Neuronal stem cell (in vitro differentiated cells): ENCODE data around the gene DCLK3.

ENCODE experiments used
- DNase-seq: peaks from one replicate; pipeline ENCODE4 v3.0.0-alpha.2; 2013; ENCODE audit warnings: low spot score
- H2AFZ ChIP-seq: one replicate; pipeline ENCODE4 v1.6.1; 2013; ENCODE audit warnings: mild to moderate bottlenecking, low read length, inconsistent platforms
- H2AK5ac ChIP-seq: 2 replicates; pipeline ENCODE4 v1.6.1; 2013; ENCODE audit warnings: low read depth, mild to moderate bottlenecking, inconsistent platforms, low read length, moderate library complexity, mixed read lengths
- H2BK120ac ChIP-seq: 2 replicates; pipeline ENCODE4 v1.6.1; 2013; ENCODE audit warnings: low read depth, mild to moderate bottlenecking, inconsistent platforms, low read length, moderate library complexity, mixed read lengths
- H2BK12ac ChIP-seq: one replicate; pipeline ENCODE4 v1.6.1; 2013; ENCODE audit warnings: low read length, inconsistent platforms
- H2BK15ac ChIP-seq: 2 replicates; pipeline ENCODE4 v1.6.1; 2013; ENCODE audit warnings: mild to moderate bottlenecking, low read length, inconsistent platforms, mixed read lengths
- H2BK5ac ChIP-seq: one replicate; pipeline ENCODE4 v1.6.1; 2013; ENCODE audit warnings: inconsistent platforms, mild to moderate bottlenecking, low read length, moderate library complexity
- H3K14ac ChIP-seq: one replicate; pipeline ENCODE4 v1.6.1; 2013; ENCODE audit warnings: low read length, inconsistent platforms
- H3K18ac ChIP-seq: 2 replicates; pipeline ENCODE4 v1.6.1; 2013; ENCODE audit warnings: low read length, inconsistent platforms
- H3K23ac ChIP-seq: 2 replicates; pipeline ENCODE4 v1.6.1; 2013; ENCODE audit warnings: low read depth, mild to moderate bottlenecking, mixed read lengths, low read length, inconsistent platforms; ENCODE audit not compliant: poor library complexity
- H3K27ac ChIP-seq: replicated peaks from 3 replicates; pipeline ENCODE4 v1.5.1; 2013; ENCODE audit warnings: low read length, inconsistent platforms
- H3K27me3 ChIP-seq, 3 experiments: 2 replicates each; pipeline ENCODE4 v1.6.1; 2013; ENCODE audit warnings: low read length in 3 of 3, mild to moderate bottlenecking in 2 of 3, inconsistent platforms in 1 of 3, low read depth in 1 of 3, mixed read lengths in 1 of 3, moderate library complexity in 1 of 3; ENCODE audit not compliant: control insufficient read depth in 3 of 3, insufficient read depth in 3 of 3
- H3K36me3 ChIP-seq, 2 donors: replicated peaks in 1 of 2; 2 replicates each; pipeline ENCODE4 v1.6.1; 2013; ENCODE audit warnings: low read length in 2 of 2; ENCODE audit not compliant: control insufficient read depth in 2 of 2, insufficient read depth in 2 of 2
- H3K4ac ChIP-seq: 2 replicates; pipeline ENCODE4 v1.6.1; 2013; ENCODE audit warnings: inconsistent platforms, mild to moderate bottlenecking, low read length, moderate library complexity
- H3K4me1 ChIP-seq, 2 donors: 1 replicate in 1 of 2; 2 replicates in 1 of 2; pipeline ENCODE4 v1.6.1; 2013; ENCODE audit warnings: low read length in 2 of 2, low read depth in 1 of 2; ENCODE audit not compliant: control insufficient read depth in 2 of 2, insufficient read depth in 1 of 2
- H3K4me2 ChIP-seq: one replicate; pipeline ENCODE4 v1.6.1; 2013; ENCODE audit warnings: mild to moderate bottlenecking, low read length, inconsistent platforms; ENCODE audit not compliant: insufficient read depth, poor library complexity, severe bottlenecking
- H3K4me3 ChIP-seq, 2 donors: 2 replicates each; pipeline ENCODE4 v1.5.1; 2013; ENCODE audit warnings: low read length in 2 of 2, mild to moderate bottlenecking in 2 of 2, inconsistent platforms in 1 of 2, moderate library complexity in 1 of 2
- H3K79me1 ChIP-seq: one replicate; pipeline ENCODE4 v1.6.1; 2013; ENCODE audit warnings: low read depth, mild to moderate bottlenecking, inconsistent platforms, low read length, moderate library complexity
- H3K9ac ChIP-seq: one replicate; pipeline ENCODE4 v1.6.1; 2013; ENCODE audit warnings: mild to moderate bottlenecking, low read depth, low read length, inconsistent platforms; ENCODE audit not compliant: poor library complexity
- H3K9me3 ChIP-seq, 2 donors: replicated peaks in 1 of 2; 2 replicates each; pipeline versions ENCODE3 to v1.6.1; 2013; ENCODE audit warnings: low read length in 2 of 2, mild to moderate bottlenecking in 2 of 2, inconsistent platforms in 1 of 2, low read depth in 1 of 2, mixed read lengths in 1 of 2, moderate library complexity in 1 of 2; ENCODE audit not compliant: control insufficient read depth in 2 of 2, insufficient read depth in 1 of 2
- H4K8ac ChIP-seq: one replicate; pipeline ENCODE4 v1.6.1; 2013; ENCODE audit warnings: low read depth, mild to moderate bottlenecking, inconsistent platforms, low read length, moderate library complexity
- H4K91ac ChIP-seq: one replicate; pipeline ENCODE4 v1.6.1; 2013; ENCODE audit warnings: low read length, low read depth, mild to moderate bottlenecking, inconsistent platforms; ENCODE audit not compliant: poor library complexity
- WGBS, 2 donors: extraction: QIAGEN DNeasy Blood & Tissue Kit; methylation state at CpG; one replicate each; pipeline ENCODE4 v1.1.7; 2013; ENCODE audit warnings: missing lambda C conversion rate in 2 of 2, mixed read lengths in 1 of 2; ENCODE audit not compliant: insufficient read length in 2 of 2, insufficient replicate concordance in 1 of 2; ENCODE audit errors: extremely low coverage in 2 of 2; 5-methylcytosine and 5-hydroxymethylcytosine counted together

The DCLK3 gene

DNA sequence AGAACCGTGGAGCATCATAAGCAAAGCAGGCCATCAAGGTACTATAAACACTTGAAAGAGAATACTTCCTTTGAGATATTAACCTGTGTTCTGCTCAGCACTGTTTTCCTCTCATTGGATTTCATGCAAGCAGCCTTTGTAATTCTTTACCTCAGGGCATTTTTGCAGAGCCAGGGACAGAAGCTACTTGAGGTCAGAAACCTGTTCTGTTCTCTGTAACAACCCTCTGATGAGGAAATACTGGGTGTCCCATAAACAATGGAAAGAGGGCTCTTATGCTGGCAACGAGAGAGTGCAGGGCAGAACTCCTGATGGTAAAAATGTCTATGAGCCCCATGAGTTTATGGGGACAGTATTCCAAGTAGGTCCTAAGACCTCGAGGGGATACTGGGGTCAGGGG, 66.0 kb downstream of the DCLK3 start:
- no peak overlapping the region for H2BK15ac ChIP-seq
- no peak overlapping the region for H3K9ac ChIP-seq
- no peak overlapping the region for H3K4ac ChIP-seq
- no peak overlapping the region for H3K14ac ChIP-seq
- no peak for DNase-seq
- no CpG with 5 or more reads among the region's 3 CpGs for WGBS, 2 donors
- no peak overlapping the region for H2AK5ac ChIP-seq
- H4K91ac ChIP-seq: no peak overlapping the region
- H4K8ac ChIP-seq: no peak overlapping the region
- H3K4me3 ChIP-seq: no peak overlapping the region
- no peaks in the 10 kb centered on the region for H3K4me1 ChIP-seq
- no peaks in the 10 kb centered on the region for H3K36me3 ChIP-seq
- H3K23ac ChIP-seq: no peak overlapping the region
- H3K18ac ChIP-seq: no peak overlapping the region
- H3K9me3 ChIP-seq: peaks cover 0 to 5% of the 10 kb centered on the region in 2 donors
- H3K27me3 ChIP-seq: no peaks in the 10 kb centered on the region
- H3K27ac ChIP-seq: no peak overlapping the region
- H3K4me2 ChIP-seq: no peak overlapping the region
- H2BK5ac ChIP-seq: no peak overlapping the region
- no peak overlapping the region for H2AFZ ChIP-seq
- H2BK120ac ChIP-seq: no peak overlapping the region
- H2BK12ac ChIP-seq: no peak overlapping the region
- no peaks in the 10 kb centered on the region for H3K79me1 ChIP-seq

DNA sequence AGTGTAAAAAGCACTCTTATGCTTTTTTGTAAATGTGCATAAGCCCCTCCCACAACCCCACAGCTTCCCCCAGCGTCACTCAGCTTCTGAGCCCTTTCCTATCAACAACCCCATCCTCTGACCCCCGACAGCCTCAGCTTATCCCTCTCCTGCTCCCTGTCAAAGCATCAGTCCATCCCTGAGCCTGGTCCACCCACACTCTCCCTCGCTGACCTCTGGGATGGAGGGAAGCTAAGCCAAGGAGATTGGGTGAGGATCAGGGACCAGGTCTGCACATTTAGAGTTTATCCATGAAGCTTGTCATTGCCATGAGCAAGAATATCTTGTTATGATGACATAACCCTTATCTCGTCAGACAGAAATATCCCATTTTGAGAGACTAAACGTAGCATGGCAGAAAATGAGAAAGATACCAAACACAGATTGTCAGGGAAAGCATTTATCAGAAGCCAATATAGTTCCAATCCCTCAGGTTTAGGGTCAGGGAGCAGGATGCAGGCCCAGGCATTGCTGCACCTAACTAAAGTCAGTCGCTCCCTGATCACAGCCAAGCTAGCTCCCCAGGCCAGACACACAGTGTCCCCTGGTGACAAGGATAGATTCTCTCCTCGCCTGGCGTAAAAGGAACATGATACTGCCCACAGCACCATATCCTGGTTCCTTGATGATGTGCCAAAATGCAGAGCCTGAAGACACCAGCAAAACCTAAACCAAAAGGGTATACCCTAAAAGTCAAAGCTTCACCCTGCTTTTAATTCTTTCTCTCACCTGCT, 66.9 kb downstream of the DCLK3 start:
- WGBS, 2 donors: no CpG with 5 or more reads among the region's 8 CpGs
- no peak overlapping the region for H3K23ac ChIP-seq
- H4K8ac ChIP-seq: no peak overlapping the region
- no peak overlapping the region for H3K4me3 ChIP-seq
- no peak overlapping the region for H3K14ac ChIP-seq
- no peak overlapping the region for H2BK15ac ChIP-seq
- H3K9me3 ChIP-seq: peaks cover 0 to 9% of the 10 kb centered on the region in 2 donors
- H4K91ac ChIP-seq: no peak overlapping the region
- H3K9ac ChIP-seq: no peak overlapping the region
- H2BK12ac ChIP-seq: no peak overlapping the region
- H2BK120ac ChIP-seq: no peak overlapping the region
- H3K4me2 ChIP-seq: no peak overlapping the region
- DNase-seq: no peak
- H3K18ac ChIP-seq: no peak overlapping the region
- H2AFZ ChIP-seq: no peak overlapping the region
- H3K79me1 ChIP-seq: no peaks in the 10 kb centered on the region
- no peak overlapping the region for H2AK5ac ChIP-seq
- H3K36me3 ChIP-seq: no peaks in the 10 kb centered on the region
- H3K27ac ChIP-seq: no peak overlapping the region
- no peaks in the 10 kb centered on the region for H3K27me3 ChIP-seq
- H3K4ac ChIP-seq: no peak overlapping the region
- H3K4me1 ChIP-seq: no peaks in the 10 kb centered on the region
- H2BK5ac ChIP-seq: no peak overlapping the region

DNA sequence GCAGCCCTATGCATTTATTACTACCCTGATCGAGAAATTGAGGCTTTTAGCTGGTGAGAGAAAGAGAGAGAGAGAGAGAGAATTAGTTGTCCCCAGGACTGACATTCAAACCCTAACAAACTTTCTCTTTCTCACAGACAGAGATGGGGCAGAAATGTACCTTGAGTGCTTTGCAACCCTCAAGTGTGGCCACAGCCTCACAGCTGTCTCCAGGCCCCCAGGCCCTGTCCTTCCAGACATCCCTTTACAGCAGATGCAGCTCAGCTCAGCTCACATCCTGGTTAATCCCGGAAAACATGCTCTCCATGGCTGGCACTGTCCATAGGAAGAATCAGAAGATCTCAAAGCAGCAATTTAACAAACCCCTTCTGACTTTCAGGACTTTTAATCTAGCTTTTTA, 67.6 kb downstream of the DCLK3 start:
- Histone ChIP-seq H3K4me1 (no peaks in the 10 kb centered on the region), H2AFZ (no peak overlapping the region), H2BK15ac (no peak overlapping the region), H3K23ac (no peak overlapping the region), H3K18ac (no peak overlapping the region), H2BK5ac (no peak overlapping the region), H3K79me1 (no peaks in the 10 kb centered on the region), H2BK12ac (no peak overlapping the region), H3K9me3 (peaks cover 0 to 10% of the 10 kb centered on the region in 2 donors), H2AK5ac (no peak overlapping the region), H3K36me3 (no peaks in the 10 kb centered on the region), H4K8ac (no peak overlapping the region), H3K27ac (no peak overlapping the region), H4K91ac (no peak overlapping the region), H3K9ac (no peak overlapping the region), H3K27me3 (no peaks in the 10 kb centered on the region), H3K4ac (no peak overlapping the region), H2BK120ac (no peak overlapping the region), H3K4me3 (no peak overlapping the region), H3K14ac (no peak overlapping the region), H3K4me2 (no peak overlapping the region)
- no CpG with 5 or more reads among the region's 2 CpGs for WGBS, 2 donors
- no peak for DNase-seq

DNA sequence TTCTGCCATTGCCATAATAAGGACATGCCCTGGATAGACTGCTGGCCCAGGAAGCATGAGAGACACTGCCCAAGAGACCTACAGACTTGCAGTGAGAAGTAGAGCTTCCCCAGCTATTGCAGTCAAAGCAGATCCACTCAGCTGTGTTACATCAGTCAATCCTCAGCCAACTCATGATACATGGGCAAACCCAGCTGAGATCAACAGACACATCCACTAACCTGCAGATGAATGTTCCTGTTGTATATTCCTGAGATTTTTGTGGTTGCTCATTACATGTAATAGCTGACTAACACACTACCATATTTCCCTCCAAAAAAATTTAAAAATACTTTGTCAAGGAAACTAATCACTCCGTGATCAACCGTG, 68.6 kb downstream of the DCLK3 start:
- Histone ChIP-seq H3K9me3 (peaks cover 0 to 10% of the 10 kb centered on the region in 2 donors), H3K18ac (no peak overlapping the region), H3K27ac (no peak overlapping the region), H3K36me3 (no peaks in the 10 kb centered on the region), H3K9ac (no peak overlapping the region), H3K27me3 (no peaks in the 10 kb centered on the region), H2BK120ac (no peak overlapping the region), H4K91ac (no peak overlapping the region), H3K14ac (no peak overlapping the region), H2BK15ac (no peak overlapping the region), H3K4me2 (no peak overlapping the region), H2AK5ac (no peak overlapping the region), H3K4ac (no peak overlapping the region), H2BK5ac (no peak overlapping the region), H4K8ac (no peak overlapping the region), H3K4me1 (no peaks in the 10 kb centered on the region), H2BK12ac (no peak overlapping the region), H3K4me3 (no peak overlapping the region), H3K23ac (no peak overlapping the region), H3K79me1 (no peaks in the 10 kb centered on the region), H2AFZ (no peak overlapping the region)
- no CpG with 5 or more reads among the region's 2 CpGs for WGBS, 2 donors
- DNase-seq: no peak
